Measurements from ENCODE around the gene RYR1. TPM values are rescaled to one million over a fixed set of nuclear protein-coding genes. Genes with fewer than 3 reads are reported as not detected.

RYR1 gene
- total RNA-seq, 4 donors from 2014 or later = 0.20 to 2.1 (median 1.4) TPM

GRCh38 chr19:38524369-38524768, 90.9 kb downstream of the RYR1 start:
- no peaks in the 10 kb centered on the region for H3K4me1 ChIP-seq
- no peaks in the 10 kb centered on the region for H3K27me3 ChIP-seq
- DNase-seq = no peak
- H3K36me3 ChIP-seq = no peaks in the 10 kb centered on the region
- in situ Hi-C loops (cut with MboI; ENCODE audit: low pct_ligation_motif_present in 1 of 4, low pct_unique_long_range_greater_than_20kb in 1 of 4, low sequenced_read_pairs in 3 of 4) = loop anchor here in 1 of 4 donors (10.0 kb wide), 1 partner anchor 110 kb away; no protein-coding TSS in a partner anchor
- 75% methylated on average over 9 of the region's 9 CpGs; no CpG with 5 or more reads in 1 of the 2 donors for WGBS, 2 donors (ENCODE audit: low coverage in 1 of 2)
- intact Hi-C loops (cut with DNase I; ENCODE audit: low total_unique reads) = no loop called here
- no peak overlapping the region for H3K27ac ChIP-seq
- TF ChIP-seq POLR2AphosphoS5 (IDR thresholded peaks at IDR 0.05) = no peak
- no peak for TF ChIP-seq EP300 (IDR thresholded peaks at IDR 0.05; ENCODE audit: low read depth)
- TF ChIP-seq POLR2A (IDR thresholded peaks at IDR 0.05) = no peak
- TF ChIP-seq CTCF (IDR thresholded peaks at IDR 0.05) = no peak
- no peak overlapping the region for H3K4me3 ChIP-seq
- H3K9me3 ChIP-seq = no peaks in the 10 kb centered on the region

- in situ Hi-C loops (cut with MboI; ENCODE audit: low pct_ligation_motif_present in 1 of 4, low pct_unique_long_range_greater_than_20kb in 1 of 4, low sequenced_read_pairs in 3 of 4) = loop anchor here in 2 of 4 donors (10.0 to 25.0 kb wide), 2 partner anchors 110 to 412 kb away; partner anchors contain the start of genes MRPS12 (in 1 of the 2) and SARS2 (in 1 of the 2)
- Histone ChIP-seq H3K4me3 (no peak overlapping the region), H3K36me3 (no peaks in the 10 kb centered on the region), H3K9me3 (no peaks in the 10 kb centered on the region), H3K27ac (no peak overlapping the region), H3K27me3 (no peaks in the 10 kb centered on the region), H3K4me1 (no peaks in the 10 kb centered on the region)
- intact Hi-C loops (cut with DNase I; ENCODE audit: low total_unique reads) = no loop called here
- WGBS, 2 donors (ENCODE audit: low coverage in 1 of 2) = 94% methylated on average over 6 to 22 of the region's 22 CpGs
- TF ChIP-seq POLR2AphosphoS5 (IDR thresholded peaks at IDR 0.05) = no peak
- no peak for TF ChIP-seq EP300 (IDR thresholded peaks at IDR 0.05; ENCODE audit: low read depth)
- TF ChIP-seq POLR2A (IDR thresholded peaks at IDR 0.05) = no peak
- TF ChIP-seq CTCF (IDR thresholded peaks at IDR 0.05) = no peak
- no peak for DNase-seq
Measured at GRCh38 chr19:38524994-38525634, 91.6 kb downstream of the RYR1 start.

GRCh38 chr19:38526430-38526829, 92.9 kb downstream of the RYR1 start:
- no peaks in the 10 kb centered on the region for H3K9me3 ChIP-seq
- H3K27me3 ChIP-seq = no peaks in the 10 kb centered on the region
- no peaks in the 10 kb centered on the region for H3K4me1 ChIP-seq
- in situ Hi-C loops (cut with MboI; ENCODE audit: low pct_ligation_motif_present in 1 of 4, low pct_unique_long_range_greater_than_20kb in 1 of 4, low sequenced_read_pairs in 3 of 4) (loop anchor here in 2 of 4 donors (10.0 to 25.0 kb wide), 2 partner anchors 112 to 411 kb away; partner anchors contain the start of genes MRPS12 (in 1 of the 2) and SARS2 (in 1 of the 2)), intact Hi-C loops (cut with DNase I; ENCODE audit: low total_unique reads) (no loop called here)
- no peak overlapping the region for H3K4me3 ChIP-seq
- no peaks in the 10 kb centered on the region for H3K36me3 ChIP-seq
- H3K27ac ChIP-seq = no peak overlapping the region
- no peak for TF ChIP-seq POLR2A (IDR thresholded peaks at IDR 0.05)
- TF ChIP-seq POLR2AphosphoS5 (IDR thresholded peaks at IDR 0.05) = no peak
- DNase-seq = no peak
- 62 to 83% methylated on average over 5 to 7 of the region's 7 CpGs for WGBS, 2 donors (ENCODE audit: low coverage in 1 of 2)

- in situ Hi-C loops (cut with MboI; ENCODE audit: low pct_ligation_motif_present in 1 of 4, low pct_unique_long_range_greater_than_20kb in 1 of 4, low sequenced_read_pairs in 3 of 4) (loop anchor here in 2 of 4 donors (10.0 to 25.0 kb wide), 2 partner anchors 113 to 410 kb away; partner anchors contain the start of genes MRPS12 (in 1 of the 2) and SARS2 (in 1 of the 2)), intact Hi-C loops (cut with DNase I; ENCODE audit: low total_unique reads) (no loop called here)
- Histone ChIP-seq H3K9me3 (no peaks in the 10 kb centered on the region), H3K4me1 (no peaks in the 10 kb centered on the region), H3K4me3 (no peak overlapping the region), H3K27me3 (no peaks in the 10 kb centered on the region), H3K36me3 (no peaks in the 10 kb centered on the region), H3K27ac (no peak overlapping the region)
- no peak for DNase-seq
- 60 to 73% methylated on average over 1 to 32 of the region's 32 CpGs for WGBS, 2 donors (ENCODE audit: low coverage in 1 of 2)
- TF ChIP-seq POLR2A (IDR thresholded peaks at IDR 0.05) (no peak), CTCF (IDR thresholded peaks at IDR 0.05) (no peak), POLR2AphosphoS5 (IDR thresholded peaks at IDR 0.05) (no peak), EP300 (IDR thresholded peaks at IDR 0.05; ENCODE audit: low read depth) (no peak)
Measured at GRCh38 chr19:38527466-38528136, 94.1 kb downstream of the RYR1 start.

Measured in transverse colon (tissue), 4 donors.